Measurements from ENCODE around the gene HDLBP. TPM values are rescaled to one million over a fixed set of nuclear protein-coding genes. Genes with fewer than 3 reads are reported as not detected.

Gene HDLBP
- total RNA-seq, 2 donors from 2014 or later, result 404 to 447 TPM

DNA sequence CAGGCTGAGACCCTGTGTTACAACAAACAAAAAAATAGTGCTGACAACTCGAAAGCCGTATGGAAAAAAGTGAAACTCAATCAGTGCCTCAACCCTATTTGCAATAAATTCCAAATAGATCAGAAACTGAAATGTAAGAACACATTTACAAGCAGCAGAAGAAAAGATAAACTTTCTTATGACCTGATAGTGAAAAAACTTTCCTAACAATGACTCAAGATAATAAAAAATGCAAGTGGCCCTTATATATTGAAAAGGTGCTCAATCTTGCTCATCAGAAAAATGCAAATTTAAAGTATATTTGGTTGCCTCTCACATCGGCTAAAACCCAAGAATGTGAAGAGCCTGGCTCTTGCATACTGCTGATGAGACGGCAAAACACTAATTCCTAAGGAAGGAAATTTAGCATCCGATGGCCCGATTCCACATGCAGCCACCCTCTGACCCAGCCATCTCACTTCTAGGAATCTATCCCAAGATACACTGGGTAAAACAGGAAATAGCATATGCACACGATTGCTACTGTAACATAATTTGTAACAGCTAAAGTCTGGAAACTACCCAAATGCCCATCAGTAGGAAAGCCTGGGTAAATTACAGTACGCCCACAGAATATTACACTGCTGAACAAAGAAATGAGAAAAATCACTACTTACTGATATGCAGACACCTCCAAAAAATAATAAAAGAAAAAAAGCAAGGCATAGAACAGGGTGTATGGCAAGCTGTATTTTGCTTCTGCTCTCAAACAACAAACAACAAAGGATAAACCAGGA, 56.8 kb downstream of the HDLBP start:
- H3K36me3 ChIP-seq, result peaks cover 87% of the 10 kb centered on the region

DNA sequence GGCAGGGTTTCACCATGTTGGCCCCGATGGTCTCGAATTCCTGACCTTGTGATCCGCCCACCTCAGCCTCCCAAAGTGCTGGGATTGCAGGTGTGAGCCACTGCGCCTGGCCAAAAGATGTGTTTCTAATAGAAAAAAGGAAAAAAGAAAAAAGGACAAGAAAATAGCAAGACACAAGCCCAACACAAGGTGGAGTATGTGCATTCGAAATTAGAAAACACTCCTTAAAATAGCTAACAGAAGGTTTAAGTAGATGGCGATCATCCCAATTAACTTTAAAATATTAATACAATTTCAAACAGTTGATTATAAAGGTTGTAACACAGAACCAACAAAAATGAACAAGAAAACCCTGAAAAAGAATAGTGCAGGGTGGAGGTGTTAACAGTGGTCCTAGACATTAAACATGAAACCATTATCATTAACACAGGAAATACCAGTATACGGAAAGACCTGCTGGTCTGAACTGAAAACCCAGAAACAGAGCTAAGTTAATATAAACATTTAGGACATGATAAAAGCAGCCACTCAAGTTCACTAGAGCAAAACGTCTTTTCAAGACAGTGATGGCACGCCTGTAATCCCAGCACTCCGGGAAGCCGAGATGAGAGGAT, 57.9 kb downstream of the HDLBP start:
- Histone ChIP-seq H3K36me3 (peaks cover 87% of the 10 kb centered on the region), H3K9me3 (no peaks in the 10 kb centered on the region), H3K4me1 (ENCODE audit: control insufficient read depth in 1 of 2, low read depth in 2 of 2) (no peaks in the 10 kb centered on the region), H3K4me3 (no peak overlapping the region), H3K27me3 (replicated peaks; ENCODE audit: insufficient read depth) (no peaks in the 10 kb centered on the region), H3K27ac (no peak overlapping the region)
- DNase-seq (ENCODE audit: low spot score) (no peak), ATAC-seq (ENCODE audit: insufficient number of reproducible peaks, low FRiP score, low read depth) (no peak)
- TF ChIP-seq, protein P1, sequence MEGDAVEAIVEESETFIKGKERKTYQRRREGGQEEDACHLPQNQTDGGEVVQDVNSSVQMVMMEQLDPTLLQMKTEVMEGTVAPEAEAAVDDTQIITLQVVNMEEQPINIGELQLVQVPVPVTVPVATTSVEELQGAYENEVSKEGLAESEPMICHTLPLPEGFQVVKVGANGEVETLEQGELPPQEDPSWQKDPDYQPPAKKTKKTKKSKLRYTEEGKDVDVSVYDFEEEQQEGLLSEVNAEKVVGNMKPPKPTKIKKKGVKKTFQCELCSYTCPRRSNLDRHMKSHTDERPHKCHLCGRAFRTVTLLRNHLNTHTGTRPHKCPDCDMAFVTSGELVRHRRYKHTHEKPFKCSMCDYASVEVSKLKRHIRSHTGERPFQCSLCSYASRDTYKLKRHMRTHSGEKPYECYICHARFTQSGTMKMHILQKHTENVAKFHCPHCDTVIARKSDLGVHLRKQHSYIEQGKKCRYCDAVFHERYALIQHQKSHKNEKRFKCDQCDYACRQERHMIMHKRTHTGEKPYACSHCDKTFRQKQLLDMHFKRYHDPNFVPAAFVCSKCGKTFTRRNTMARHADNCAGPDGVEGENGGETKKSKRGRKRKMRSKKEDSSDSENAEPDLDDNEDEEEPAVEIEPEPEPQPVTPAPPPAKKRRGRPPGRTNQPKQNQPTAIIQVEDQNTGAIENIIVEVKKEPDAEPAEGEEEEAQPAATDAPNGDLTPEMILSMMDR (IDR thresholded peaks at IDR 0.05), result no peak

More for the DNA sequence above, 56.8 kb downstream of the HDLBP start:
- Histone ChIP-seq H3K27ac (no peak overlapping the region), H3K4me1 (ENCODE audit: control insufficient read depth in 1 of 2, low read depth in 2 of 2) (no peaks in the 10 kb centered on the region), H3K9me3 (no peaks in the 10 kb centered on the region), H3K4me3 (no peak overlapping the region), H3K27me3 (replicated peaks; ENCODE audit: insufficient read depth) (no peaks in the 10 kb centered on the region)
- DNase-seq (ENCODE audit: low spot score) (no peak), ATAC-seq (ENCODE audit: insufficient number of reproducible peaks, low FRiP score, low read depth) (no peak)
- TF ChIP-seq, protein P1 (IDR thresholded peaks at IDR 0.05), result no peak

DNA sequence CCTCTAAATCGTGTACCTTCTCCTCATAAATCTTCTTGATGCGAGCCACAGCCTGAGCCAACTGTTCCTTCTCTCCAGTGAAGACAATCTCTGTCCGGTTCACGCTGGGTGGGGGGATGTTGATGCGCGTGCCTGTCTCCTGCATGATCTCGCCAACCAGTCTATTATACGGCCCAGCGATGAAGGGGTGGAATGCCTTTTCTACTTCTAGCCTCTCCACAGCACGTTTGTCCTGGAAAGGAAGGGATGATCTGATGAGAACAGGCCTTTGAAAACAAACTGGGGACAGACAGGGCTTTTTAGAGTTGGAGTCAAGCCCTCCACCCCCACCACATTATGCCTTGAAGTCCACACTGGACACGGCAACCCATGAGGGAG, 59.3 kb downstream of the HDLBP start:
- peaks cover 87% of the 10 kb centered on the region for H3K36me3 ChIP-seq
- ATAC-seq (ENCODE audit: insufficient number of reproducible peaks, low FRiP score, low read depth), result no peak
- H3K4me3 ChIP-seq, result no peak overlapping the region
- no peak overlapping the region for H3K27ac ChIP-seq
- no peaks in the 10 kb centered on the region for H3K9me3 ChIP-seq
- no peaks in the 10 kb centered on the region for H3K4me1 ChIP-seq (ENCODE audit: control insufficient read depth in 1 of 2, low read depth in 2 of 2)
- H3K27me3 ChIP-seq (replicated peaks; ENCODE audit: insufficient read depth), result no peaks in the 10 kb centered on the region
- TF ChIP-seq, protein P1 (IDR thresholded peaks at IDR 0.05), result no peak
- no peak for DNase-seq (ENCODE audit: low spot score)

DNA sequence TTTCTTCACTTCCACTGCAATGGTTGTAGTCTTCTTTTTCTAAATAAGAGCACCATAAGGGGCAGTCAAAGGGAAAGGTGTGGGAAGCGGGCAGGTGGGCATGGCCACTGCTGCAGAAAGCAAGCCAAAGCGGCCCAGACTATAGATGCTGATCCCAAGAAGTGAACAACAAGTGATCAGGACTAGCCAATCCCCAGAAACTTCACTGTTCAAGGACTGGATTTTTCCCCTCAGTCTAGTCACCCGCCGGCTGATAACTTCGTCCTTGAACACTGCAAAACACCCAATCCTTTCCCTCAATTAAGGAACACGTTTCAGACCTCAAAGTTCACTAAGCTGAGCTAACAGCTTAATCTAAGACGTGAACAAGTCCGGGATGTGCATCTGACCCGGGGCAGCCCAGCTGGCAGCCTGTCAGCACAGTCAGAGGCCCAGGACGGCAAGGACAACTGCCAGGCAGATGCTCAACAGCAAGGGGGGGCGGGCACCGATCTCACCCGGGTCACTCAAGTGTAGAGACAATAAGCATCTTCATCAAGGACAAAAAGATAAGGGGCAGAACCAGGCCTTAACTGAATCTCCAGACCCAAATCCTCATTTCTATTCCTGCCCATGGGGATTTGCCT, 59.8 kb downstream of the HDLBP start:
- Histone ChIP-seq H3K9me3 (no peaks in the 10 kb centered on the region), H3K27me3 (replicated peaks; ENCODE audit: insufficient read depth) (no peaks in the 10 kb centered on the region), H3K36me3 (peaks cover 87% of the 10 kb centered on the region), H3K4me3 (no peak overlapping the region), H3K4me1 (ENCODE audit: control insufficient read depth in 1 of 2, low read depth in 2 of 2) (no peaks in the 10 kb centered on the region), H3K27ac (no peak overlapping the region)
- TF ChIP-seq, protein P1 (IDR thresholded peaks at IDR 0.05), result no peak
- DNase-seq (ENCODE audit: low spot score) (no peak), ATAC-seq (ENCODE audit: insufficient number of reproducible peaks, low FRiP score, low read depth) (no peak)

DNA sequence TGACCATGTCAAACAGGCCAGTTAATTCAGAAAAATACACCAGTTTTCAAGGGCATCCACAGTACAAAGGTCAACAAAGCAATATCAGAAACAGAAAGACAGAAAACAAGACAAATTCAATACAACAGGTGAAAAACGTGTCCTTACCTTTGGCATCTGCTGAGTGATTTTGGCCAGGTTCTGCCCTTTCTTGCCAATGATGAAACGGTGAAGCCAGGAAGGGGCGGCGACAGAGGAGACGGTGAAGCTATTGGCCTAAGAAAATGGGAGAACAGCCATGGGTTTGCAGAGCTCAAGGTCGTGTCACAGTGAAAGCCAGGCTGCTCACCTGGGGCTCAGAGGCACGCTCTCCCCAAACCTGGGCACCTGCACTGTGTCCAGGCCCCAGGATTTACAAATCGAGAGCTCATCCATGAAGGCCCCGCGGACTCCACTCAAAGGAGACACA, 60.5 kb downstream of the HDLBP start:
- H3K4me3 ChIP-seq, result no peak overlapping the region
- H3K9me3 ChIP-seq, result no peaks in the 10 kb centered on the region
- TF ChIP-seq, protein P1 (IDR thresholded peaks at IDR 0.05), result no peak
- no peaks in the 10 kb centered on the region for H3K4me1 ChIP-seq (ENCODE audit: control insufficient read depth in 1 of 2, low read depth in 2 of 2)
- no peak overlapping the region for H3K27ac ChIP-seq
- no peak for ATAC-seq (ENCODE audit: insufficient number of reproducible peaks, low FRiP score, low read depth)
- no peaks in the 10 kb centered on the region for H3K27me3 ChIP-seq (replicated peaks; ENCODE audit: insufficient read depth)
- H3K36me3 ChIP-seq, result peaks cover 87% of the 10 kb centered on the region
- DNase-seq (ENCODE audit: low spot score), result no peak
